ENCODE results near the gene DSTN.

DSTN gene

DNA sequence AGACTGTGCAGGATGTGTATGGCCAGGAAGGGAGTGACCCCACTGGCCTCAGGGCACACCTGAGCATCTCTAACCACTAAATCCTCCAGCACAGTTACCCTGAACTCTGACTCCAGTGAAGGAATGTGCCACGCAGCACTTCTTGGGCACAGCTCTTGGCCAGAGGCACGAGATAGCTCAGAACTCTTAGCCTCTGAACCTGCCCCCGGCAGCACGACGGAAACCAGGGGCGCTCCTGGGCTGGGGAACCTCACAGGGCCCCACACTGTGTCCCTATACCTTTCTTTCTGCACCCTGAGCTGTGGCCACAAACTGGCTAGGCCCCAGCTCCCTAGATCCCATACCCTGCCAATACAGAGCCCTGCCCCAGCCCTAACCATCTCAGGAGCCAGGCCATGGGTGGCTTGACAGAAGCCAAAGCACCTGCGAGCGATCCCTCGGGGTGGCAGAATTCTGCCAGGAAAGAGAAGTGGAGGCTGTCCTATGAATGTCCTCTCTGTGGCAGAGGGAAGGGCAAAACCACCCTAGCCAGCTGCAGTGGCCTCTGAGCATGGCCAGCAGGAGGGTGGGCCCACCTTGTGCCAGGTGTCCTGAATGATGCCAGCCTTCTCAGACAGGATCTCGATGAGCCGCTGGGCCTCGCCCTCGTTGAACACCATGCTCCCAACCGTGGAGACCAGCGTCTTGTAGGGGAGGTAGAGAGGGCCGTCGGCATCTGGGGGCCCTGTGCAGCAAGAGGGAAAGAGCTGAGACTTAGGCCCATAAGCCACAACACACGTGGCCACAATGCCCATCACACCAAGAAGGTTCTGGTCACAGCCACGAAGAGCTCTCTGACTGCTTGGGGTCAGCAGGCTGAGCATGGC, 72.8 kb downstream of the DSTN start:
- Histone ChIP-seq H3K36me3 (ENCODE audit: control insufficient read depth, insufficient read depth, low read length) (peaks cover 20% of the 10 kb centered on the region), H3K4me3 (ENCODE audit: insufficient read depth, low read depth, low read length, poor library complexity, severe bottlenecking) (no peak overlapping the region), H3K4me1 (ENCODE audit: control insufficient read depth, insufficient read depth, low read length, poor library complexity, severe bottlenecking) (no peaks in the 10 kb centered on the region), H3K27ac (ENCODE audit: insufficient read depth, low read length, poor library complexity, severe bottlenecking) (no peak overlapping the region), H3K9me3 (ENCODE audit: control insufficient read depth, low read length) (no peaks in the 10 kb centered on the region), H3K27me3 (replicated peaks; ENCODE audit: control insufficient read depth, insufficient read depth, low read length, poor library complexity, severe bottlenecking) (no peaks in the 10 kb centered on the region)
- no peak for DNase-seq

GRCh38 chr20:17643531-17644188, 73.8 kb downstream of the DSTN start:
- H3K27ac ChIP-seq (ENCODE audit: insufficient read depth, low read length, poor library complexity, severe bottlenecking), result no peak overlapping the region
- no peak overlapping the region for H3K4me3 ChIP-seq (ENCODE audit: insufficient read depth, low read depth, low read length, poor library complexity, severe bottlenecking)
- no peaks in the 10 kb centered on the region for H3K4me1 ChIP-seq (ENCODE audit: control insufficient read depth, insufficient read depth, low read length, poor library complexity, severe bottlenecking)

DNA sequence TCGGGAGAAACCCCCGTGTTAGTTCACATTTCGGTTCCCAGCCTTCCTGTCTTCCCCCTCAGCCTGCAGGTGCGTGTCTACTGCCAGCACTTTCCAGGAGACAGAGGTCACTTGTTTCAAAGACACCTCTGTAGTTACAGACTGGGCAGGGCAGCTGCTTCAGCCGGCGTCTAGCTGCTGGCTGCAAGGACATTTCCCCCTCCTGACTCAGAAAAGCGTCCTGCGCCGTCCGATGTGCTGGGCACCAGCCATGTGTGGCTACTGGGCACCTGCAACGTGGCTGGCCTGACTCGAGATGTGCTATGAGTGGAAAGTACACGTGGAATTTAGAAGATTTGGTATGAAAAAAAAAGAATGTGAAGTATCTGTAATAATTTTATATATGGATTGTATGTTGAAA, 74.6 kb downstream of the DSTN start:
- Histone ChIP-seq H3K27ac (ENCODE audit: insufficient read depth, low read length, poor library complexity, severe bottlenecking) (no peak overlapping the region), H3K27me3 (replicated peaks; ENCODE audit: control insufficient read depth, insufficient read depth, low read length, poor library complexity, severe bottlenecking) (no peaks in the 10 kb centered on the region), H3K9me3 (ENCODE audit: control insufficient read depth, low read length) (no peaks in the 10 kb centered on the region), H3K4me1 (ENCODE audit: control insufficient read depth, insufficient read depth, low read length, poor library complexity, severe bottlenecking) (no peaks in the 10 kb centered on the region), H3K36me3 (ENCODE audit: control insufficient read depth, insufficient read depth, low read length) (peaks cover 14% of the 10 kb centered on the region), H3K4me3 (ENCODE audit: insufficient read depth, low read depth, low read length, poor library complexity, severe bottlenecking) (no peak overlapping the region)
- no peak for DNase-seq

More at GRCh38 chr20:17643531-17644188, 73.8 kb downstream of the DSTN start:
- DNase-seq, result no peak
- H3K9me3 ChIP-seq (ENCODE audit: control insufficient read depth, low read length), result no peaks in the 10 kb centered on the region
- peaks cover 20% of the 10 kb centered on the region for H3K36me3 ChIP-seq (ENCODE audit: control insufficient read depth, insufficient read depth, low read length)
- H3K27me3 ChIP-seq (replicated peaks; ENCODE audit: control insufficient read depth, insufficient read depth, low read length, poor library complexity, severe bottlenecking), result no peaks in the 10 kb centered on the region

DNA sequence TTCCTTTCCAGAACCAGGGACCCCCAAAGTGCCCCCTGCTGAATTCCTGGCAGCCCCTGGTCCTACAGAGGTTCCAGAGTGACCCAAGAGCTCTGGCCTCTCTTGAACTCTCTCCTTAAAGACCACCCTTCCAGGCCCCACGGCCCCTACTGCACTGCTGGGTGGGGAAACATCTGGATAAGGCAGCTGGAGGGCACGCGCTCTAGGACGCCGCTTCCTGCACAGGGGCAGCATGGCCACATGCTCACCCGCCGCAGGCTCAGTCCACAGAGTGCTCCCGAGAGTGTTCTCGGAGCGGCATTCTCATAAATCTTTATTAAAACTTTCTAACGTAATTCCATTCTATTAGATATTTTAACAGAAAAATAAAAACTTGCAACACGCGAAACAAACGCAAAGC, 75.1 kb downstream of the DSTN start:
- no peak overlapping the region for H3K4me3 ChIP-seq (ENCODE audit: insufficient read depth, low read depth, low read length, poor library complexity, severe bottlenecking)
- H3K27ac ChIP-seq (ENCODE audit: insufficient read depth, low read length, poor library complexity, severe bottlenecking), result no peak overlapping the region
- H3K27me3 ChIP-seq (replicated peaks; ENCODE audit: control insufficient read depth, insufficient read depth, low read length, poor library complexity, severe bottlenecking), result no peaks in the 10 kb centered on the region
- DNase-seq, result no peak
- peaks cover 14% of the 10 kb centered on the region for H3K36me3 ChIP-seq (ENCODE audit: control insufficient read depth, insufficient read depth, low read length)
- H3K9me3 ChIP-seq (ENCODE audit: control insufficient read depth, low read length), result no peaks in the 10 kb centered on the region
- H3K4me1 ChIP-seq (ENCODE audit: control insufficient read depth, insufficient read depth, low read length, poor library complexity, severe bottlenecking), result no peaks in the 10 kb centered on the region

- H3K4me3 ChIP-seq (ENCODE audit: insufficient read depth, low read depth, low read length, poor library complexity, severe bottlenecking), result no peak overlapping the region
- no peaks in the 10 kb centered on the region for H3K4me1 ChIP-seq (ENCODE audit: control insufficient read depth, insufficient read depth, low read length, poor library complexity, severe bottlenecking)
- H3K36me3 ChIP-seq (ENCODE audit: control insufficient read depth, insufficient read depth, low read length), result peaks cover 12% of the 10 kb centered on the region
- no peaks in the 10 kb centered on the region for H3K27me3 ChIP-seq (replicated peaks; ENCODE audit: control insufficient read depth, insufficient read depth, low read length, poor library complexity, severe bottlenecking)
- no peaks in the 10 kb centered on the region for H3K9me3 ChIP-seq (ENCODE audit: control insufficient read depth, low read length)
- DNase-seq, result no peak
- no peak overlapping the region for H3K27ac ChIP-seq (ENCODE audit: insufficient read depth, low read length, poor library complexity, severe bottlenecking)
These were observed 75.8 kb downstream of the DSTN start for GRCh38 chr20:17645546-17646208.

GRCh38 chr20:17646209-17646960, 76.5 kb downstream of the DSTN start:
- DNase-seq, result no peak
- H3K4me3 ChIP-seq (ENCODE audit: insufficient read depth, low read depth, low read length, poor library complexity, severe bottlenecking), result no peak overlapping the region
- no peaks in the 10 kb centered on the region for H3K27me3 ChIP-seq (replicated peaks; ENCODE audit: control insufficient read depth, insufficient read depth, low read length, poor library complexity, severe bottlenecking)
- peaks cover 5% of the 10 kb centered on the region for H3K36me3 ChIP-seq (ENCODE audit: control insufficient read depth, insufficient read depth, low read length)
- no peaks in the 10 kb centered on the region for H3K4me1 ChIP-seq (ENCODE audit: control insufficient read depth, insufficient read depth, low read length, poor library complexity, severe bottlenecking)
- H3K27ac ChIP-seq (ENCODE audit: insufficient read depth, low read length, poor library complexity, severe bottlenecking), result no peak overlapping the region
- H3K9me3 ChIP-seq (ENCODE audit: control insufficient read depth, low read length), result no peaks in the 10 kb centered on the region

DNA sequence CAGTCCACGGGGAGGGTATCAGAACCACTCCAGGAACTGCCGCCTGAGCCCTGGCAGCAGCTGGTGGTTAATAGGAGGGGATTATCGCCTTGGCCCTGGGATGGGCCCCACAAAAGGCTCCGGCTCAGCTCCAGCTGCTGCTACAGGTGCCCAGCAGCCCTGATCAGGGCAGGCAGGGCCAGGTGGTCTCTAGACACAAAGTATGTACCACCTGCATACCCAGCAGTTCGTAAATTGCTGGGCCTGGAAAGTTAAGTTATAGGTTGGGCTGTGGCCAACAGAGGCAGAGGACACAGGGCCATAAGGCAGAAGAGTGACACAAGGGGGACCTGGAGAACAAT, 77.1 kb downstream of the DSTN start:
- Histone ChIP-seq H3K36me3 (ENCODE audit: control insufficient read depth, insufficient read depth, low read length) (no peaks in the 10 kb centered on the region), H3K4me3 (ENCODE audit: insufficient read depth, low read depth, low read length, poor library complexity, severe bottlenecking) (no peak overlapping the region), H3K4me1 (ENCODE audit: control insufficient read depth, insufficient read depth, low read length, poor library complexity, severe bottlenecking) (no peaks in the 10 kb centered on the region), H3K27me3 (replicated peaks; ENCODE audit: control insufficient read depth, insufficient read depth, low read length, poor library complexity, severe bottlenecking) (no peaks in the 10 kb centered on the region), H3K9me3 (ENCODE audit: control insufficient read depth, low read length) (no peaks in the 10 kb centered on the region), H3K27ac (ENCODE audit: insufficient read depth, low read length, poor library complexity, severe bottlenecking) (no peak overlapping the region)
- DNase-seq, result no peak

DNA sequence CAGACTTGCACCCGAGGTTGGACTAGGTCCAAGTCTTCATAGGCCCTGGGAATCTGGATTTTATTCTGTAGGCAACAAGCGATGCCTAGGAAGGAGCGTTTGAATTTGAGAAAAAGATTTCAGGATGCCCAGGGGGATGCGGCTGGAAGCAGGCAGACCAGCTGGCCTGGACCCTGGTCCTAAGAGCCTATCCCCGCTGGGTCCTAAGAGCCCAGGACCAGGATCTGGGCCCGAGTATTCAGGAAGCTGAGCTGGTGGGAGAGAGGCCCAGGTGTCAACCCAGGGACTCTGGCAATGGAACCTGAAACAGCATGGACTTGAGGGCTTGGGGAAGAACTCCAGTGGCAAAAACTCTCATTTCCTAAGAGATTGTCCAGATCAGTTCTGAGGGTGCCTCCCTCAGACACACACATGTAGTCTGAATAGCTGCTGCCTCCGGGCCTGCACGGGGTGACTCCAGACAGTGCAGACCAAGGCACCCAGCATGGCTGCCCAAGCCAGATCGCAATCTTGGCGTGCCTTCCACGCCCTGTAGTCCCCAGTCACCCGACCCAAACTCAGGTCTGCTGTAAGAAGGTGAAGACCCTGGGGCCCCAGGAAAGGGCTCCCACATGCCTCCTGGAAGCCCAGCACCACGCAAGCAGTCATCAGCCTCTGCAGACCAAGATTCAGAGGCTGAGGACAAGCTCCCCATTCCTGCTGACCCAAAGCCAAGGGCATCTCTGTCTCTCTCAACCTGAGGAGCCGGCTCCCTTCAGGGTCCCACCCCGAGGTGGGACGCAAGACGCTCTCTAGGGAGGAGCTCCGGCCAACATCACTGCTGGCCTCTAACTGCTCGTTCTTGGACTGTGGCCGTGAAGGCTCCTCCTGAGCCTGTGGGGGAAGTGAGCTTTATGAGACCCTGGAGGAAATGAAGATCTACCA, 77.8 kb downstream of the DSTN start:
- H3K27ac ChIP-seq (ENCODE audit: insufficient read depth, low read length, poor library complexity, severe bottlenecking), result no peak overlapping the region
- no peak for DNase-seq
- H3K4me3 ChIP-seq (ENCODE audit: insufficient read depth, low read depth, low read length, poor library complexity, severe bottlenecking), result no peak overlapping the region
- H3K9me3 ChIP-seq (ENCODE audit: control insufficient read depth, low read length), result no peaks in the 10 kb centered on the region
- no peaks in the 10 kb centered on the region for H3K4me1 ChIP-seq (ENCODE audit: control insufficient read depth, insufficient read depth, low read length, poor library complexity, severe bottlenecking)
- H3K27me3 ChIP-seq (replicated peaks; ENCODE audit: control insufficient read depth, insufficient read depth, low read length, poor library complexity, severe bottlenecking), result no peaks in the 10 kb centered on the region
- no peaks in the 10 kb centered on the region for H3K36me3 ChIP-seq (ENCODE audit: control insufficient read depth, insufficient read depth, low read length)

DNA sequence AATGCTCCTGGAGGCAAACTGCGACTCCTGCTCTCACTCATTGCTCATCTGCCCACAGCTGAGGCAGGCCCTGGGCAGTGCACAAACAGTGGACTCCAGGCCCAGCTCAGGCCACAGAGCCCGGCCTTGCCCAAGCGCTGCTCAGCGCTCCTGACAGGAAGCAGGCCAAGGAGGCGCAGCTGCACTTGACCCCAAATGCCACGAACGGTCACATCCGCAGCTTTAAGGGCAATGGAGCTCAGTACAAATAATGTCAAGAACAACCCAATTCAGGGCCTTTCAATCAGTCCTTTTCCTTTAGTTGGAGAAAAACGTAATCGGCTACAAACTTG, 78.4 kb downstream of the DSTN start:
- H3K27me3 ChIP-seq (replicated peaks; ENCODE audit: control insufficient read depth, insufficient read depth, low read length, poor library complexity, severe bottlenecking), result no peaks in the 10 kb centered on the region
- no peaks in the 10 kb centered on the region for H3K36me3 ChIP-seq (ENCODE audit: control insufficient read depth, insufficient read depth, low read length)
- no peak for DNase-seq
- H3K27ac ChIP-seq (ENCODE audit: insufficient read depth, low read length, poor library complexity, severe bottlenecking), result no peak overlapping the region
- H3K9me3 ChIP-seq (ENCODE audit: control insufficient read depth, low read length), result no peaks in the 10 kb centered on the region
- no peak overlapping the region for H3K4me3 ChIP-seq (ENCODE audit: insufficient read depth, low read depth, low read length, poor library complexity, severe bottlenecking)
- H3K4me1 ChIP-seq (ENCODE audit: control insufficient read depth, insufficient read depth, low read length, poor library complexity, severe bottlenecking), result no peaks in the 10 kb centered on the region

All from effector memory CD4-positive, alpha-beta T cell (primary cell).